HG03025 (cell line): ENCODE results near the gene PLD4.
"Not testable (repeated sequence)": the region's sequence is repeated elsewhere in the genome, so short reads cannot be mapped to it uniquely, and the experiment has no call there.

Source experiments
- ATAC-seq: cut with Tn5 transposase; IDR thresholded peaks from one replicate; pipeline ENCODE4 v1.9.1; 2021; ENCODE audit warnings: mild to moderate bottlenecking, moderate library complexity; ENCODE audit not compliant: unreplicated experiment, low FRiP score

The PLD4 gene, protein sequence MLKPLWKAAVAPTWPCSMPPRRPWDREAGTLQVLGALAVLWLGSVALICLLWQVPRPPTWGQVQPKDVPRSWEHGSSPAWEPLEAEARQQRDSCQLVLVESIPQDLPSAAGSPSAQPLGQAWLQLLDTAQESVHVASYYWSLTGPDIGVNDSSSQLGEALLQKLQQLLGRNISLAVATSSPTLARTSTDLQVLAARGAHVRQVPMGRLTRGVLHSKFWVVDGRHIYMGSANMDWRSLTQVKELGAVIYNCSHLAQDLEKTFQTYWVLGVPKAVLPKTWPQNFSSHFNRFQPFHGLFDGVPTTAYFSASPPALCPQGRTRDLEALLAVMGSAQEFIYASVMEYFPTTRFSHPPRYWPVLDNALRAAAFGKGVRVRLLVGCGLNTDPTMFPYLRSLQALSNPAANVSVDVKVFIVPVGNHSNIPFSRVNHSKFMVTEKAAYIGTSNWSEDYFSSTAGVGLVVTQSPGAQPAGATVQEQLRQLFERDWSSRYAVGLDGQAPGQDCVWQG

GRCh38 chr14:104924421-104925213 lies at the start of gene PLD4:
Gene PLD4, plus strand, starts transcription at chr14:104924879. Its CDS starts 2,262 bp downstream, at chr14:104927141.
- no peak for ATAC-seq

GRCh38 chr14:104875412-104875751 lies 49.3 kb upstream of the PLD4 start:
- no peak for ATAC-seq

DNA sequence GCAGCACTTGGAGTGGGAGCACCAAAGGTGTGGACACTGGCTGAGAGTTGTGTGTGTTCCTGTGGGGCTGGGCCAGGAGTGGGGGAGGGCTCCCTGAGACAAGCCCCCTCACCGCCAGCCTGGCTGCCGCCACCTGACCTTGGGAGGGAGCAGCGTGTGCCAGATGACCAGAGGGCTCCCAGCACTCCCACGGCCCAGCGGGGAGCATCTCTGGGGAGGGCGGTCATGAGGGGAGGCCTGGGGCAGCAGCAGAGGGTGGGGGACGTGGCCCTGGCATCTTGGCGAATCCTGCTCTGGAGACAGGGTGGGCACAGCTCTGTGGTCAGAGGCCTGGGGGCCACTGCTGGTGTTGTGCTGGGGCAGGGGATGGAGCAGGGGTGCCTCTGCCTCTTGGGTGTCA lies 48.9 kb upstream of the PLD4 start:
- no peak for ATAC-seq

- ATAC-seq = no peak
Measured at GRCh38 chr14:104876251-104876699, 48.4 kb upstream of the PLD4 start.

DNA sequence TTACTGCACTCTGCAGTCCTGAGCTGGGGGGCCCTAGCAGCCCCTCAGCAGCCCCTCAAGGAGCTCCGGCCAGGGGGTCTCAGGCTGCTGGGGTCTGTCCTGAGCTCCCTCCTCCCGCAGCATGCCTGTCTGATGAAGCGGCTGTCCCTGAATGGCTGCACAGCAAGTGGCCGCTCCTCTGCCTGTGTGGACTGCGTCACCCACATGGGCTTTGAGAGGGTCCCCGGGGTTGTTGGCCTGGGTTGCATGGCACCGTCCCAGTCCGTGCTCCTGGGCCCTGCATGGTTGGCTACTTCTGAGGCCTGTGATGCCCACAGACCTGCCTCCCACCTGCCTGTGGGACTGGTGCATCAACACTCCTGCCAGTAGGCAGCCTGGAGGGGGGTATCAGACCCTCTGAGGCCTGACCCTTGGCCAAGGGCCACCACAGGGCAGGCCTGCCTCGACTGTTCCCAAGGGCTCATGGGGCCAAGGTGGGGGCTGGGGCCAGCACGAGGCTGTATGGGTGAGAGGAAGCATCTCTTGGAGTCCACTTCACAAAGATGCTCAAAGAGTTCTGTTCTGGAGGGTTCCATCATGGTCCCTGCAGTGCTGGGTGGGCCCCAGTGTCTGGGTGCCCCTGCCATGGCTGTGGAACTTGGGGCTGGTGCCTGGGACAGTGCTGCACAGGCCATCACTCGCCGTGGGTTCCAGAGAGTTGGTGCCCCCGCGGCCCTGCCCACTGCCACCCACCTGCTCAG lies 47.4 kb upstream of the PLD4 start:
- no peak for ATAC-seq

- no peak for ATAC-seq
Measured at GRCh38 chr14:104877806-104878550, 46.7 kb upstream of the PLD4 start.

- ATAC-seq = no peak
Measured at GRCh38 chr14:104878582-104878981, 46.1 kb upstream of the PLD4 start.

DNA sequence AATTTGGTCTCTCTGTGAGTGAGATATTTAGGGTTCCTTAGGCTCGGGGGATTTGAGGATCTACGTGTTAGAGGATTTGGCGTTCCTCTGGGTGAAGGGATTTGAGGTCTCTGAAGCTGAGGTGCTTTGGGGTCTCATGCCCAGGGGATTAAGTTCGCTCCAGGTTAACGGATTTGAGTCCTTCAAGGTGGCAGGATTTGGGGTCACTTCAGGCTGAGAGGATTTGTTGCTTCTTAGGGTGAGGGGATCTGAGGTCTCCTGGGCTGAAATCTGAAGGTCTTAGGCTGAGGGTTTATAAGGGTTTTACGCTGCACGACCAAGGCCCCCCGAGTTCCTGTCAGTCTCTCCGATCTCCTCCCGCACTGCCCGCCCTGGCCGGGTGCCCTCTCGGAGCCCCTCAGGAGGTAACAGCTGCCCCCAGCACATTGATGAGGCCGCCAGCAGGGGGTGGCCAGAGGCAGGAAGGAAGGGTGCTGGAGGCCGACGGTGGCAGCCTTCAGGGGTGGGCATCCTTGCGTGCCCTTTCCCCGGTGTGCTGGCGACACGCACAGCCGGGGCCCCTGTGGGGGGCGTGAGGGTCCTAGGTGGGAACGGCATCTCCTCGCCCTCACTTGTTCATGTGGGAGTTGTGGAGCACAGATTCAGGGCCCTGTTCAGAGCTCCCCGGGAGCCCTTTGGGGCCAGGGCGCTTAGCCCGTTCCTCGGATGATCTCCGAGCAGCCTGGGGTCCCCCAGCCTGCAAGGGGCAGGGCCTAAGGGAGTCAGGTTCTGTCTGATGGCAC lies 45.3 kb upstream of the PLD4 start:
- no peak for ATAC-seq

DNA sequence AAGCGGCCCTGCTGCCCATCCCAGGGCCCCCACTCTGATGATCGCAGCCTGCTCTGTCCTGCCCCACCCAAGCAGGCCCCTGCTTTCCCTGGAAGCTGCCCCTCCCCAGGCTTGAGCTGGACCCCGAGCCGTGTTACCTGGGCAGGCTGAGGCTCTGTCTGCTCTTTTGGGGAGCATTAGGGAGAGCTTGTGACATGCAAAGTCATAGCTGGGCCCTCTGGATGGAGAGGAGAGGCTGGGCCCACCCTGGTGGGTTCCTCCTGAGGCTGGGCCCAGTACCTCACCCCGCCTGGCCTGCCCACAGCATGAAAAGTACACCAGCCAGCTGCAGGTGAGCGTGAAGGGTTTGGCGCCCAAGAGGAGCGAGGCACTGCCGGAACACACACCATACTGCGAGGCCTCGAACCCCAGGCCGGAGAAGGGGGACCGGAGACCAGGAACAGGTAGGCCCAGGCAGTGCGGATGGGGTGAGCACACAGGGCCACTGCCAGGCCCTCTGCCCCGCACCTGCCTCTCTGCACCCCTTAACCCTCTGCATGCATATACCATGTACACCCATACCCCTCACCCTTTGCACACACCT lies 44.6 kb upstream of the PLD4 start:
- no peak for ATAC-seq

DNA sequence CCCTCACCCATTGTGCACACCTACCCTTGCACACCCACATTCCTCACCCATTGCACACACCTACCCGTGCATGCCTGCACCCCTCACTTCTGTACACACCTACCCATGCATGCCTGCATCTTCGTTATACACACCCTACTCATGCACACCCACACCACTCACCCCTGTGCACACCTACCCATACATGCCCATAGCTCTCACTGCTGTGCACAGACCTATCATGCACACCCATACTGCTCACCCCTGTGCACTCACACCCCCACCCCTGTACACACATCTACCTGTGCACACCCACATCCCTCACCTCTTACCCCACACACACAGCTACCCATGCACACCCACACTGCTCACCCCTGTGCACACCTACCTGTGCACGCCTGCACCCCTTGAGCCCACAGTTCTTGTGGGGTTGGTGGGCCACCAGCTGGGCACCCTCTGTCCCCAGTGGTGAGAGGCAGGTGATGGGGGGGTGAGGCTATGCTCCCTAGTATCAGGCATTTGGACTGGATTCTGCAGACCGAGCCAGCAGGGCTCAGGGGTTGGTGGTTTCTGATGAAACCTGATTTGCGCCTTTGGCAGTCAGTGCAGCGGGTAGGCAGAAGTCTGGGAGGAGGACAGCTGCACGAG lies 44.0 kb upstream of the PLD4 start:
- no peak for ATAC-seq

DNA sequence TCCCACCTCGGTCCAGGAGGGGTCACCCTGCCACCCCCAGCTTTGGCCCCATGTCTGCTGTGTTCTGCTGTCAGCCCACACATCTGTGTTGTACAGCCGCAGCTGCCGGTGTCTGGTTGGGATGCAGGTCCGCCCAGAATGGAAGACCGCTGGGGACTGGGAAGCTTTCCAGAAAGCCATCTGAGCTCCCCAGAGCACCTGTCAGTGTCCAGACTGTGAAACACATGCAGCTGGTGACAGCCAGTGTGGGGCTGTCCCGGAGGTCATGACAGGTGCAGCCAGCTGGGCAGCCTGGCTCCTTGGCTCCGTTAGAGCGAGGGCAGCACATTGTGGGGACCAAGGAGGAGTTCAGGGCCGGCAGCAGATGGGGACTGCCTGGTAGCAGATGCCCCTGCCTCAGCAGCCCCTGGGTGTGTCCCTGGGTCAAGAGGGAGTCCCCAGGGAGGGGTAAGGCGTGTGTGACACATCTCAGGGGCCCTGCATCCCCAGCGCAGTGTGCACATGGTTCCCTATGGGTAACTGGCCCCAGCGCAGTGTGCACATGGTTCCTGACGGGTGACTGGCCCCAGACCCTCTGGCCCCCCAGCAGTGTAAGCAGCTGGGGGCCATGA lies 43.2 kb upstream of the PLD4 start:
- no peak for ATAC-seq

DNA sequence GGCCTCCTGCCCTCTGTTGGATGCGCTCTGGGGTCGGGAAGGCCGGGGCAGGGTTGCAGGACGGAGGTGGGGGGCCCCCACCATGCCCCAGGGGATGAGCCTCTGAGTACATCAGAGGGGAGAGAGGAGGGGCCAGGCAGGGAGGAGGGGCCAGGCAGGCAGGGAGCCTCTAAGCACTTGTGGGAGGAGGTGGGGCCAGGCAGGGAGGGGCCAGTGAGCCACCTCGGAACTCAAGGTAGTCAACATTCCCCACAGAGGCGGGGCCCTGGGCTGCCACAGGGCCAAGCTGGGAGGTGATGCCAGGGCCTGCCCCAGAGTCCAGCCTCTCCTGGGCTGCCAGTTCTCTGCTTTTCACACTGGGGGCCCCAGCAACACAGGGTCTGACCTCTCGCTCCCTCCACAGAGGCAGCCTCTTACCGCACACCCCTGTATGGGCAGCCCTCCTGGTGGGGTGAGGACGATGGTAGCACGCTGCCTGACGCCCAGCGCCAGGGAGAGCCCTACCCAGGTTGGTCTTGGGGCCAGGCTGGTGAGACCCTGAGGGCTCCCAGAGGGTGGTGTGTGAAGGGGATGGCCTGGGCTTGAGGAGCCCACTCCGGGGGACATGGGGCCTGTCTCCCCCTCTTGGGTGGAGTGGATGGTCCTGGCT lies 42.2 kb upstream of the PLD4 start:
- no peak for ATAC-seq

GRCh38 chr14:104882991-104883660 lies 41.6 kb upstream of the PLD4 start:
- no peak for ATAC-seq

GRCh38 chr14:104883681-104884361 lies 40.9 kb upstream of the PLD4 start:
- ATAC-seq = no peak

DNA sequence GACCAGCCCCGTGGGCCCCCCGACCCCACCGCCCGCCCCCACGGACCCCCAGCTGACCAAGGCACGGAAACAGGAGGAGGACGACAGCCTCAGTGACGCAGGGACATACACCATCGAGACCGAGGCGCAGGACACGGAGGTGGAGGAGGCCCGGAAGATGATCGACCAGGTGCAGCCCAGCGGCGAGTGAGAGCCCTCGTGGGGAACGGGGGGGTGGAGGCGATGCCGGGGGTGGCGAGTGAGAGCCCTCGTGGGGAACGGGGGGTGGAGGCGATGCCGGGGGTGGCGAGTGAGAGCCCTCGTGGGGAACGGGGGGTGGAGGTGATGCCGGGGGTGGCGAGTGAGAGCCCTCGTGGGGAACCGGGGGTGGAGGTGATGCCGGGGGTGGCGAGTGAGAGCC lies 40.3 kb upstream of the PLD4 start:
- ATAC-seq = not testable (repeated sequence)
